Uterus (tissue), 2 donors: ENCODE measurements around the gene COMMD6.

Experiments used
- CTCF ChIP-seq, 4 experiments: fragments of 200-600 bp in 2 of 4; fragments of 450-650 bp in 2 of 4; sonication (generic) in 2 of 4; IDR thresholded peaks; one replicate each; pipeline ENCODE4 v1.5.1; 2016 to 2019; ENCODE audit warnings: antibody characterized with exemption in 4 of 4, mild to moderate bottlenecking in 2 of 4, moderate library complexity in 1 of 4
- POLR2A ChIP-seq, 2 donors: fragments of 450-650 bp; IDR thresholded peaks; one replicate each; pipeline ENCODE4 v1.6.1; 2016; ENCODE audit warnings: antibody characterized with exemption in 2 of 2, mild to moderate bottlenecking in 1 of 2, moderate library complexity in 1 of 2

GRCh38 chr13:75555836-75556235 lies 18.2 kb upstream of the COMMD6 start:
- TF ChIP-seq CTCF (IDR thresholded peaks at IDR 0.05) (no peak), POLR2A (IDR thresholded peaks at IDR 0.05) (no peak)
